GM12878 (cell line): ENCODE data around the gene LBR. TPM values are rescaled to one million over a fixed set of nuclear protein-coding genes. Genes with fewer than 3 reads are reported as not detected.

Experiments used
- BMI1 ChIP-seq: fragments of 450-650 bp; IDR thresholded peaks from 2 replicates; pipeline ENCODE4 v1.6.1; 2016; ENCODE audit warnings: mild to moderate bottlenecking, moderate library complexity, borderline replicate concordance
- EP300 ChIP-seq, 2 experiments: fragments of 150-350 bp in 1 of 2; IDR thresholded peaks; 2 replicates each; pipeline ENCODE4 v1.6.1; 2011 to 2012; ENCODE audit warnings: low read depth in 2 of 2, low read length in 2 of 2, borderline replicate concordance in 1 of 2, improper control_type of control experiment in 1 of 2, inconsistent platforms in 1 of 2; ENCODE audit not compliant: control insufficient read depth in 1 of 2
- EZH2 ChIP-seq: IDR thresholded peaks from 2 replicates; pipeline ENCODE4 v1.6.1; 2012; ENCODE audit warnings: low read depth, mild to moderate bottlenecking, control low read depth, inconsistent platforms, low read length, borderline replicate concordance; ENCODE audit not compliant: control insufficient read depth
- FOXK2 ChIP-seq: fragments of 450-650 bp; IDR thresholded peaks from 2 replicates; pipeline ENCODE4 v1.6.1; 2017; ENCODE audit warnings: mild to moderate bottlenecking, moderate library complexity
- FOXM1 ChIP-seq: IDR thresholded peaks from 2 replicates; pipeline ENCODE4 v1.6.1; 2012; ENCODE audit warnings: low read depth, mild to moderate bottlenecking, inconsistent platforms, low read length, moderate library complexity
- HCFC1 ChIP-seq: fragments of 150-350 bp; IDR thresholded peaks from 2 replicates; pipeline ENCODE4 v1.6.1; 2014; ENCODE audit warnings: low read length
- IKZF1 ChIP-seq: fragments of 450-650 bp; conservative IDR thresholded peaks from 2 replicates; pipeline ENCODE4 v1.6.1; 2017; ENCODE audit warnings: antibody characterized with exemption, mild to moderate bottlenecking
- LARP7 ChIP-seq: fragments of 450-650 bp; IDR thresholded peaks from 2 replicates; pipeline ENCODE4 v1.6.1; 2017; ENCODE audit warnings: mild to moderate bottlenecking
- MYC ChIP-seq: IDR thresholded peaks from 2 replicates; pipeline ENCODE4 v1.6.1; 2011; ENCODE audit warnings: mild to moderate bottlenecking, low read length, moderate library complexity, inconsistent platforms; ENCODE audit not compliant: insufficient read depth, insufficient replicate concordance, insufficient read length, severe bottlenecking
- NBN ChIP-seq: fragments of 450-650 bp; IDR thresholded peaks from 2 replicates; pipeline ENCODE4 v1.6.1; 2016
- NRF1 ChIP-seq: conservative IDR thresholded peaks from 2 replicates; pipeline ENCODE4 v1.6.1; 2011; ENCODE audit warnings: mild to moderate bottlenecking, low read depth, low read length, improper control_type of control experiment
- RBBP5 ChIP-seq: fragments of 200-600 bp; sonication (generic); conservative IDR thresholded peaks from 2 replicates; pipeline ENCODE4 v1.6.1; 2016
- SP1 ChIP-seq: IDR thresholded peaks from one replicate; pipeline ENCODE4 v1.6.1; 2011; ENCODE audit warnings: low read depth, low read length
- WRNIP1 ChIP-seq: IDR thresholded peaks from 2 replicates; pipeline ENCODE4 v1.6.1; 2011; ENCODE audit warnings: low read depth, low read length, improper control_type of control experiment, borderline replicate concordance
- YBX1 ChIP-seq: fragments of 450-650 bp; IDR thresholded peaks from 2 replicates; pipeline ENCODE4 v1.6.1; 2016; ENCODE audit warnings: antibody characterized with exemption
- ZNF384 ChIP-seq: IDR thresholded peaks from 2 replicates; pipeline ENCODE4 v1.6.1; 2012; ENCODE audit warnings: low read depth, mild to moderate bottlenecking, low read length, improper control_type of control experiment, borderline replicate concordance
- ZSCAN29 ChIP-seq: fragments of 450-650 bp; IDR thresholded peaks from 2 replicates; pipeline ENCODE4 v1.6.1; 2017; ENCODE audit warnings: mild to moderate bottlenecking, moderate library complexity
- ZZZ3 ChIP-seq: IDR thresholded peaks from 2 replicates; pipeline ENCODE4 v1.6.1; 2011; ENCODE audit warnings: low read depth; ENCODE audit not compliant: control insufficient read depth, insufficient read length
- polyA plus RNA-seq, 11 experiments: library from polyadenylated mRNA; depleted of rRNA in 4 of 11; unstranded in 6 of 11; stranded (reverse) in 5 of 11; fragments of >200 nt; fragmentation: Nextera tagmentation in 4 of 11; fragmentation: Illumina TruSeq in 1 of 11; extraction: Ambion mirVana in 4 of 11; extraction: Trizol in 1 of 11; gene quantifications; 1 replicate in 1 of 11; 2 replicates in 10 of 11; pipeline versions ENCODE4 v1.2.1 to v1.2.3, GENCODE V29; 2011 to 2016; ENCODE audit warnings: inconsistent platforms in 2 of 11, missing spikeins in 2 of 11, low read depth in 1 of 11
- total RNA-seq, 4 experiments: library from RNA; depleted of rRNA in 3 of 4; stranded (reverse); fragments of >200 nt in 3 of 4; fragmentation: Illumina TruSeq in 1 of 4; extraction: Trizol in 1 of 4; gene quantifications; 2 replicates each; pipeline versions ENCODE4 v1.2.1 to v1.2.3, GENCODE V29; 2013 to 2021
- TF ChIP-seq, protein P1 (sequence below): fragments of 450-650 bp; IDR thresholded peaks from 2 replicates; pipeline ENCODE4 v1.6.1; 2017; ENCODE audit warnings: borderline replicate concordance
- TF ChIP-seq, protein P2 (sequence below): IDR thresholded peaks from 2 replicates; pipeline ENCODE4 v1.6.1; 2012; ENCODE audit warnings: low read depth, low read length, improper control_type of control experiment
- TF ChIP-seq, protein P3 (sequence below): fragments of 150-350 bp; IDR thresholded peaks from 2 replicates; pipeline ENCODE4 v1.6.1; 2014; ENCODE audit warnings: mild to moderate bottlenecking, low read depth, low read length

The LBR gene
- total and polyA plus RNA-seq, 10 of the 15 experiments (the other 5 are each of a cell fraction or from before 2014, with no cell fraction given) = 81.8 to 178 (median 114) TPM

DNA sequence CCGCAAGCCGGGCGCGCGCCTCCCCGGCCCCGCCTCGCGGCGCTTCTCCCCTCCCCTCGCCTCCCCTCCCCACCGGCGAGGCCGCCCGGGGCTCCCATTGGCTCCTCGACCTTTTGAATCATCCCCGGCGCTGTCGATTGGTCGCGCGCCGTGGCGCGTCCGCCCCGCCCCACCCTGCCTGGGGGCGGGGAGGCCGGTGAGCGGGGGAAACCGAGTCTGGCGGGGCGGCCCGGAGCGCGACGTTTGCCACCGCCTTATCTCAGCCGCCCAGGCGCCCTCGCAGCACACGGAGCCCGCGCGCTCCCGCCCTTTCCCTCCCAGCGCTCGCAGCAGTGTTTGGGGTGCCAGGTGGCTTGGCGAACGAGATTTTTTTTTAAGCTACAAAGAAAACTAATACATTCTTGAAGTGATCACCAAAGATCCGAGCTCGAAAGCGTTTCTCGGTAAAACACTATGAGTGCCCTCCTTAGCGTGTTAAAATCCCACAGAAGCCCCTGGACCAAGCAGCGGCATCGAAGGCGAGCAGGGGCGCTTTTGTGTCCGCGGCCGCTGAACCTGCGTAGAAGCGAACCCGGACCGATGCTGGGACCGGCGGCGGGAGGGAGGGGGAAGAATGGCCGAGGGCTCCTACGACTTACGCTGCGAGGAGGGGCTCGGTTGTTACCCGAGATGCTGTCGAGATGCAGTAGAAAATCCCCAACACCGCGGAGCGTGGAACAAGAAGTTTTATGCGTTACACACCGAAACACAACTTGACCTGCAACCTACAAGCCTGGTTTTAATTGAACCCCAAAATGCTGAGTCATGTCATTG is 436 bp upstream of the LBR start (continued):
- TF ChIP-seq EZH2 = no peak
- TF ChIP-seq ZSCAN29 = no peak
- no peak; the same call in 1 of the 2 replicates for TF ChIP-seq HCFC1
- TF ChIP-seq, protein P1, sequence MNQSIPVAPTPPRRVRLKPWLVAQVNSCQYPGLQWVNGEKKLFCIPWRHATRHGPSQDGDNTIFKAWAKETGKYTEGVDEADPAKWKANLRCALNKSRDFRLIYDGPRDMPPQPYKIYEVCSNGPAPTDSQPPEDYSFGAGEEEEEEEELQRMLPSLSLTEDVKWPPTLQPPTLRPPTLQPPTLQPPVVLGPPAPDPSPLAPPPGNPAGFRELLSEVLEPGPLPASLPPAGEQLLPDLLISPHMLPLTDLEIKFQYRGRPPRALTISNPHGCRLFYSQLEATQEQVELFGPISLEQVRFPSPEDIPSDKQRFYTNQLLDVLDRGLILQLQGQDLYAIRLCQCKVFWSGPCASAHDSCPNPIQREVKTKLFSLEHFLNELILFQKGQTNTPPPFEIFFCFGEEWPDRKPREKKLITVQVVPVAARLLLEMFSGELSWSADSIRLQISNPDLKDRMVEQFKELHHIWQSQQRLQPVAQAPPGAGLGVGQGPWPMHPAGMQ = no peak
- no peak; the same call in none of the 2 replicates for TF ChIP-seq IKZF1
- TF ChIP-seq NBN = peak; percentile 68; the same call in 1 of the 2 replicates
- no peak for TF ChIP-seq ZZZ3
- no peak for TF ChIP-seq BMI1
- no peak for TF ChIP-seq YBX1
- peak; percentile 83 for TF ChIP-seq SP1
- TF ChIP-seq RBBP5 = no peak
- TF ChIP-seq FOXM1 = peak; percentile 77
- TF ChIP-seq NRF1 = no peak
- TF ChIP-seq EP300 (IDR thresholded peaks at IDR 0.05; ENCODE audit: borderline replicate concordance in 1 of 2, control insufficient read depth in 1 of 2, low read depth in 2 of 2, low read length in 2 of 2) = no peak
- no peak for TF ChIP-seq LARP7
- TF ChIP-seq MYC = no peak
- TF ChIP-seq, protein P2, sequence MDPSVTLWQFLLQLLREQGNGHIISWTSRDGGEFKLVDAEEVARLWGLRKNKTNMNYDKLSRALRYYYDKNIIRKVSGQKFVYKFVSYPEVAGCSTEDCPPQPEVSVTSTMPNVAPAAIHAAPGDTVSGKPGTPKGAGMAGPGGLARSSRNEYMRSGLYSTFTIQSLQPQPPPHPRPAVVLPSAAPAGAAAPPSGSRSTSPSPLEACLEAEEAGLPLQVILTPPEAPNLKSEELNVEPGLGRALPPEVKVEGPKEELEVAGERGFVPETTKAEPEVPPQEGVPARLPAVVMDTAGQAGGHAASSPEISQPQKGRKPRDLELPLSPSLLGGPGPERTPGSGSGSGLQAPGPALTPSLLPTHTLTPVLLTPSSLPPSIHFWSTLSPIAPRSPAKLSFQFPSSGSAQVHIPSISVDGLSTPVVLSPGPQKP = no peak
- no peak for TF ChIP-seq WRNIP1
- TF ChIP-seq, protein P3, sequence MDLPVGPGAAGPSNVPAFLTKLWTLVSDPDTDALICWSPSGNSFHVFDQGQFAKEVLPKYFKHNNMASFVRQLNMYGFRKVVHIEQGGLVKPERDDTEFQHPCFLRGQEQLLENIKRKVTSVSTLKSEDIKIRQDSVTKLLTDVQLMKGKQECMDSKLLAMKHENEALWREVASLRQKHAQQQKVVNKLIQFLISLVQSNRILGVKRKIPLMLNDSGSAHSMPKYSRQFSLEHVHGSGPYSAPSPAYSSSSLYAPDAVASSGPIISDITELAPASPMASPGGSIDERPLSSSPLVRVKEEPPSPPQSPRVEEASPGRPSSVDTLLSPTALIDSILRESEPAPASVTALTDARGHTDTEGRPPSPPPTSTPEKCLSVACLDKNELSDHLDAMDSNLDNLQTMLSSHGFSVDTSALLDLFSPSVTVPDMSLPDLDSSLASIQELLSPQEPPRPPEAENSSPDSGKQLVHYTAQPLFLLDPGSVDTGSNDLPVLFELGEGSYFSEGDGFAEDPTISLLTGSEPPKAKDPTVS = no peak
- no peak for TF ChIP-seq FOXK2
- TF ChIP-seq ZNF384 = no peak
- TF ChIP-seq, all 136 proteins: peak for 37
